Measurements from ENCODE around the gene RNF121.

- no peak for TF ChIP-seq CTCF (IDR thresholded peaks at IDR 0.05)
- no peak for TF ChIP-seq POLR2A (IDR thresholded peaks at IDR 0.05)
- no peak for TF ChIP-seq EP300 (IDR thresholded peaks at IDR 0.05)
Observed at GRCh38 chr11:71895961-71896360, 32.9 kb upstream of the RNF121 start.

Data from ovary (tissue), 3 donors.